K562 (cell line): ENCODE measurements around the gene GLB1L. TPM values are rescaled to one million over a fixed set of nuclear protein-coding genes. Genes with fewer than 3 reads are reported as not detected.
"Not testable (repeated sequence)": the region's sequence is repeated elsewhere in the genome, so short reads cannot be mapped to it uniquely, and the experiment has no call there.

Experiments used
- ATAC-seq: fragments of 200-7000 bp; cut with Tn5 transposase; 3 replicates; pipeline ENCODE4 v1.9.1; 2020; ENCODE audit warnings: moderate library complexity
- BruUV-seq: library from RNA; stranded (reverse); fragments of 400-500 nt; replicated peaks from 2 replicates; lab custom pipeline; 2021; lab: Mats Ljungman, UMichigan
- CTCF ChIA-PET: fragments of 300-600 bp; formaldehyde crosslinking; extraction: SDS; loops from one replicate; lab custom pipeline; 2021; ENCODE audit warnings: low intra/inter-chr PET ratio; lab: Yijun Ruan, JAX
- POLR2A ChIA-PET: fragments of 300-600, 350-650 bp; sonication (Branson Sonifier 250); formaldehyde crosslinking; extraction: SDS; loops from one replicate; lab custom pipeline; 2021; ENCODE audit warnings: antibody characterized with exemption, inconsistent platforms; lab: Yijun Ruan, JAX
- DNase-seq, 4 experiments: peaks; one replicate each; pipeline versions ENCODE4 v3.0.0 to v3.0.0-alpha.2; 2011 to 2018; ENCODE audit warnings: low spot score in 3 of 4, mixed read lengths in 3 of 4; ENCODE audit errors: extremely low read depth in 1 of 4
- FAIRE-seq: peaks from 2 replicates; lab custom pipeline; 2011; peaks lifted over from hg19 to GRCh38; lab: Jason Lieb, UNC
- H2AFZ ChIP-seq: 2 replicates; pipeline ENCODE4 v1.6.0; 2011; ENCODE audit warnings: low read depth, low read length, control low read depth, inconsistent platforms
- H3K27ac ChIP-seq: fragments of 200-600 bp; 3 replicates; pipeline ENCODE4 v1.8.0; 2011; ENCODE audit warnings: low read depth, mild to moderate bottlenecking, control low read depth, inconsistent platforms, low read length, moderate library complexity, mixed read lengths; ENCODE audit errors: extremely low read depth
- H3K27me3 ChIP-seq, 2 experiments: fragments of 300-600 bp in 1 of 2; 2 replicates in 1 of 2; 3 replicates in 1 of 2; pipeline versions ENCODE4 v1.6.0 to v1.8.0; 2011; ENCODE audit warnings: inconsistent platforms in 2 of 2, low read length in 2 of 2, mild to moderate bottlenecking in 1 of 2, mixed read lengths in 1 of 2, moderate library complexity in 1 of 2; ENCODE audit not compliant: control insufficient read depth in 2 of 2, insufficient read depth in 2 of 2
- H3K36me3 ChIP-seq: fragments of 300-600 bp; 3 replicates; pipeline ENCODE4 v1.8.0; 2011; ENCODE audit warnings: mild to moderate bottlenecking, low read length, inconsistent platforms; ENCODE audit not compliant: control insufficient read depth, insufficient read depth
- H3K4me1 ChIP-seq, 2 experiments: fragments of 200-600 bp in 1 of 2; replicated peaks in 1 of 2; 2 replicates in 1 of 2; 3 replicates in 1 of 2; pipeline versions ENCODE4 v1.5.1 to v1.8.0; 2011; ENCODE audit warnings: inconsistent platforms in 2 of 2, low read length in 2 of 2, mild to moderate bottlenecking in 1 of 2, mixed read lengths in 1 of 2, moderate library complexity in 1 of 2; ENCODE audit not compliant: control insufficient read depth in 2 of 2, insufficient read depth in 2 of 2
- H3K4me2 ChIP-seq: 2 replicates; pipeline ENCODE4 v1.6.1; 2011; ENCODE audit warnings: low read length, control low read depth, inconsistent platforms, mixed read lengths; ENCODE audit not compliant: insufficient read depth
- H3K4me3 ChIP-seq: fragments of 200-600 bp; sonication (generic), shearing (Covaris generic); 2 replicates; pipeline ENCODE4 v1.5.1; 2016; ENCODE audit warnings: control low read depth, inconsistent platforms
- H3K79me2 ChIP-seq: fragments of 200-600 bp; 3 replicates; pipeline ENCODE4 v1.8.0; 2011; ENCODE audit warnings: low read length, inconsistent platforms; ENCODE audit not compliant: control insufficient read depth, insufficient read depth
- H3K9ac ChIP-seq, 2 experiments: 2 replicates each; pipeline versions ENCODE4 v1.6.0 to v1.6.1; 2011; ENCODE audit warnings: low read depth in 2 of 2, low read length in 2 of 2, control low read depth in 1 of 2, inconsistent platforms in 1 of 2, mild to moderate bottlenecking in 1 of 2, mixed read lengths in 1 of 2; ENCODE audit not compliant: insufficient read depth in 1 of 2
- H3K9me1 ChIP-seq: one replicate; pipeline ENCODE4 v1.6.0; 2011; ENCODE audit warnings: inconsistent platforms, mild to moderate bottlenecking, low read length, moderate library complexity; ENCODE audit not compliant: control insufficient read depth, insufficient read depth
- H3K9me3 ChIP-seq: replicated peaks from 2 replicates; pipeline ENCODE4 v1.5.1; 2011; ENCODE audit warnings: low read depth, low read length, inconsistent platforms; ENCODE audit not compliant: control insufficient read depth, insufficient read depth
- H4K20me1 ChIP-seq: replicated peaks from 2 replicates; pipeline ENCODE4 v1.6.1; 2011; ENCODE audit warnings: low read length, inconsistent platforms, mixed read lengths; ENCODE audit not compliant: control insufficient read depth, insufficient read depth
- KDM5B ChIP-seq: fragments of 200-600 bp; sonication (generic); IDR thresholded peaks from 2 replicates; pipeline ENCODE4 v1.6.1; 2012; ENCODE audit warnings: low read depth, mild to moderate bottlenecking, moderate library complexity, low read length, control low read depth, inconsistent platforms; ENCODE audit not compliant: insufficient replicate concordance
- NFYB ChIP-seq: IDR thresholded peaks from 2 replicates; pipeline ENCODE4 v1.6.1; 2011; ENCODE audit warnings: mild to moderate bottlenecking, moderate library complexity; ENCODE audit not compliant: insufficient read length; ENCODE audit errors: extremely low read depth
- POLR2A ChIP-seq: fragments of 450-650 bp; conservative IDR thresholded peaks from 2 replicates; pipeline ENCODE4 v1.6.1; 2016
- SUPT5H ChIP-seq: fragments of 450-650 bp; IDR thresholded peaks from 2 replicates; pipeline ENCODE4 v1.6.1; 2016
- WGBS: fragments of 100-300 bp; shearing (Covaris generic); methylation state at CpG from one replicate; pipeline ENCODE4 v1.1.6; 2016; ENCODE audit warnings: low coverage, mixed read lengths; ENCODE audit not compliant: insufficient coverage; ENCODE audit errors: missing lambda C conversion rate; 5-methylcytosine and 5-hydroxymethylcytosine counted together
- in situ Hi-C: fragments of 300-500 bp; cut with MboI; formaldehyde crosslinking; loops from 4 replicates; pipeline ENCODE4 v1.15.0; 2018; ENCODE audit warnings: inconsistent platforms, mixed read lengths
- intact Hi-C: fragments of 100-400 bp; cut with micrococcal nuclease; formaldehyde crosslinking; loops from 2 replicates; pipeline ENCODE4 v1.14.2; 2022
- polyA plus RNA-seq, 8 experiments: library from polyadenylated mRNA; depleted of rRNA in 4 of 8; stranded (reverse) in 5 of 8; unstranded in 3 of 8; fragments of >200 nt; fragmentation: Nextera tagmentation in 2 of 8; fragmentation: Illumina TruSeq in 1 of 8; extraction: Ambion mirVana in 2 of 8; extraction: Trizol in 1 of 8; gene quantifications; 2 replicates each; pipeline versions ENCODE4 v1.2.1 to v1.2.3, GENCODE V29; 2011 to 2014; ENCODE audit warnings: inconsistent platforms in 1 of 8, missing spikeins in 1 of 8
- total RNA-seq, 7 experiments: library from RNA; depleted of rRNA in 6 of 7; stranded (reverse); fragments of >200 nt in 6 of 7; fragmentation: Illumina TruSeq in 2 of 7; extraction: Trizol in 2 of 7; gene quantifications; 2 replicates each; pipeline versions ENCODE4 v1.2.1 to v1.2.3, GENCODE V29; 2011 to 2021; ENCODE audit warnings: low replicate concordance in 1 of 7

The GLB1L gene
- total and polyA plus RNA-seq, 9 of the 15 experiments (the other 6 are each of a cell fraction or from before 2014, with no cell fraction given) = 0.42 to 2.9 (median 2.5) TPM

GRCh38 chr2:219200502-219201326, 44.5 kb downstream of the GLB1L start:
- H3K4me1 ChIP-seq, H3K4me3 ChIP-seq, H3K4me2 ChIP-seq, CTCF ChIA-PET, H3K9me1 ChIP-seq, H3K27ac ChIP-seq, H4K20me1 ChIP-seq, H3K79me2 ChIP-seq, in situ Hi-C loops, H3K36me3 ChIP-seq, DNase-seq, POLR2A ChIA-PET, H3K9me3 ChIP-seq, FAIRE-seq, ATAC-seq, intact Hi-C loops: not testable (repeated sequence)
- H2AFZ ChIP-seq = peak overlapping the region; percentile 39; the same call in 1 of the 2 replicates
- WGBS = 75% methylated on average over 22 of the region's 26 CpGs
- TSS peak; percentile 98 for BruUV-seq
- TF ChIP-seq SUPT5H (peak; percentile 50), KDM5B (peak; percentile 28), NFYB (peak; percentile 28), POLR2A (peak; percentile 70)
- TF ChIP-seq, all 486 proteins: peak for 4; not testable (repeated sequence) for 482
- H3K27me3 ChIP-seq, H3K9ac ChIP-seq: not testable (repeated sequence)
